Measurements from ENCODE around the gene ATP11A.

- TF ChIP-seq CTCF (conservative IDR thresholded peaks at IDR 0.05; ENCODE audit: low read depth in 2 of 2) = no peak
- TF ChIP-seq STAT1 (IDR thresholded peaks at IDR 0.05; ENCODE audit: unreplicated experiment) = no peak
- no peak for TF ChIP-seq EZH2 (IDR thresholded peaks at IDR 0.05; ENCODE audit: low read depth, unreplicated experiment)
- TF ChIP-seq POLR2AphosphoS5 (IDR thresholded peaks at IDR 0.05; ENCODE audit: low read depth) = no peak
- TF ChIP-seq EZH2phosphoT487 (IDR thresholded peaks at IDR 0.05; ENCODE audit: unreplicated experiment) = no peak
Observed at GRCh38 chr13:112767506-112768471, 78.0 kb downstream of the ATP11A start.

Data from GM23338 (cell line).